Left kidney (tissue), 2 donors: ENCODE measurements around the gene ME3. TPM values are rescaled to one million over a fixed set of nuclear protein-coding genes. Genes with fewer than 3 reads are reported as not detected.

Experiments used
- DNase-seq: peaks from one replicate; pipeline ENCODE4 v3.0.0-alpha.2; 2013
- polyA plus RNA-seq: library from polyadenylated mRNA; unstranded; fragments of 120-200 nt; gene quantifications from one replicate; pipeline ENCODE4 v1.2.1, GENCODE V29; 2013; ENCODE audit not compliant: insufficient read length

Gene ME3
- polyA plus RNA-seq, 1 donor: 29.7 TPM

DNA sequence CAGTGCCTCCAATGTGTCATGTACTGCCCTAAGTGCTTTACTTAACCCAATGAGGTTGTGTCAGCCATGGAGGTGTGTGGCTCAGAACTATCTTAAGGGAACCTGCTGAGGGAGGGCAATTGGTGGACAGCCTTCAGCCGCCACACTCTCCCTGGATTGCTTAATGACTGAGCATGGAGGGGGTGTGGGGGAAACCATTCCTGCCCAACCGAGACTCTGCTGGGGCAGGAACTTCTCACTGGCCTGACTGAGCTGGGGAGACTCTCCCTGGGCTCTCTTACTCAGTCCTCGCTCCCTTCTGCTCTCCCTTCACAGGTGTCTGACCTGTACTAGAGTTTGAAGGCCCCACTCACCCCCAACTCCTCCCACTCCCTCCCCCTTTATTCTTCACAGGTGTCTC, 183.0 kb downstream of the ME3 start:
- no peak for DNase-seq

DNA sequence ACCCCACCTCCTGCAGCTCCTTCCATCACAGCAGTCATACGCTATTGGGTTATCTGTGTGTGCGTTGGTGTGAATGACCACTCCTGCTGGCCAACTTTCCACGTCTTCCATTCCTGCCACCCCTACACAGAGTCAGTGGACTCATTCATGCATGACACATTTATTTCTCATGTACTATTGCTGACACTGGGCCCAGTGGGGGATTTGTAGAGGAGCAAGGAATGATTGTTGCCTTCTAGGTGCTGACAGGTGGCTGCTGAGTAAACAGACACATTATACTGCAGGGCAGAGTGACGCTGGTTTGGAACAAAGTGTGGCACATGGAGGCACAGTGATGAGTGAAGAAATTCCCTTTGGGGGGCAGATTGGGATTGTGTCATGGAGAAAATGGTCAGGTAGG, 183.9 kb downstream of the ME3 start:
- no peak for DNase-seq

DNA sequence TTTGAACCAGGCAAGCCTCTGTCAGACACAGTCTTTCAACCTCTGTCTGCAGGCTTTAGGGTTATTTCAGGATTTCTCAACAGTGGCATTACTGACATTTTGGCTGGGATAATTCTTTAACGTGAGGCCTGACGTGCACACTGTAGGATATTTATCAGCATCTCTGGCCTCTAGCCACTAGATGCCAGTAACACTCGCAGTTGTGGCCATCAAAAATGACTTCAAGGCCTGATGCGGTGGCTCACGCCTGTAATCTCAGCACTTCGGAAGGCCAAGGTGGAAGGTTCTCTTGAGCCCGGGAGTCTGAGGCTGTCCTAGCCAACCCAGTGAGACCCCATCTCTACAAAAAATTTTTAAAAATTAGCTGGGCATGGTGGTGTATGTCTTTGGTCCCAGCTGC, 184.7 kb downstream of the ME3 start:
- no peak for DNase-seq

DNA sequence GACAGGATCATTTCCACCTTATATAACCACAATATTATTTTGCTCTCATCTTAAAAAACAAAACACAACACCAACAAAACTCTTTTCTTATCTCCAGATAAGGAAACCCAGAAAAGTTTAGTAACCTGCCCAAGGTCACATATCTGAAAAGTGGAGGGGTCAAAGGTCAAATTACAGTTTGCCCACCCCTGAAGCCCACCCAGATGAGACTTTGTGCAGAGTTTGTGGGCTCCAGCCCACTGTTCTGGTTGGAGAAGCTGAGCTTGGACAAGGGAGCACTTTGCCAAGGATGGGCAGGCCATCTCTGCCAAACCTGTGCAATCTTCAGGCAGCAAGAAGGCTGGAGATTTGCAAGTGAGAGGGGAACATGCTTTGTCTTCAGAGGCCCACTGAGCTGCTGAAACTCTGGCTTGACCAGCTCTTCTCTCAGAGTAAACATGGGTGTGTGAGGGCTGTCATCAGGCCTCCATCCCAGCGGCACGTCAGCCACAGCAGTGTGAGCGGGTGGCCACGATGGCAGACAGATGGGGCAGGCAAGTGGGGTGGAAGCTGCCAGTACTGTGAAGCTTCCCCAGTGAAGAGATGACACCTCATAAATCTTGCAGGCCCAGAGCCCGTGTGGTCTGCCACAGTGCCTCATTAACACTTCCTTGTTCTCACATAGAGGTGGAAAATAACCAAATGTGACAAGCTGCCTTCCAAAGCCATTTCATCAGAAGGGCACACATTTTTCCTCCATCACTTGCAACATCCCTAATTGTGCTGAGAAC, 186.0 kb downstream of the ME3 start:
- no peak for DNase-seq

DNA sequence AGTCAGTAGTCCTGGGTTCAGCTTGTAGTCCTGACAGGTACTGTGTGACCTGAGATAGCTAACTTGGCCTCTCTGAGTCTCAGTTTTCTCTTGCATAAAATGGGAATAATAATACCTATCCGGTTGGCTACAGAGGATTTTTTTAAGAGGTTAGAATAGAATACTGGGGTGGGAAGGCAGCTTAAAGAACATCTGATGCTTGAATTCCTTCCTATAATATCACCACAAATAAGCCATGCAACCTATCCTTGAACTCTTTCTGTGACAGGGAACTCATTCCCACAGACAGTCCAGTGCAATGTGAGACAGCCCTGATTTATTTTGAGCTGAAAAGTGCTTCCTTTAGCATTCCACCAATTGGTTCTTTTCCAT, 187.6 kb downstream of the ME3 start:
- no peak for DNase-seq

DNA sequence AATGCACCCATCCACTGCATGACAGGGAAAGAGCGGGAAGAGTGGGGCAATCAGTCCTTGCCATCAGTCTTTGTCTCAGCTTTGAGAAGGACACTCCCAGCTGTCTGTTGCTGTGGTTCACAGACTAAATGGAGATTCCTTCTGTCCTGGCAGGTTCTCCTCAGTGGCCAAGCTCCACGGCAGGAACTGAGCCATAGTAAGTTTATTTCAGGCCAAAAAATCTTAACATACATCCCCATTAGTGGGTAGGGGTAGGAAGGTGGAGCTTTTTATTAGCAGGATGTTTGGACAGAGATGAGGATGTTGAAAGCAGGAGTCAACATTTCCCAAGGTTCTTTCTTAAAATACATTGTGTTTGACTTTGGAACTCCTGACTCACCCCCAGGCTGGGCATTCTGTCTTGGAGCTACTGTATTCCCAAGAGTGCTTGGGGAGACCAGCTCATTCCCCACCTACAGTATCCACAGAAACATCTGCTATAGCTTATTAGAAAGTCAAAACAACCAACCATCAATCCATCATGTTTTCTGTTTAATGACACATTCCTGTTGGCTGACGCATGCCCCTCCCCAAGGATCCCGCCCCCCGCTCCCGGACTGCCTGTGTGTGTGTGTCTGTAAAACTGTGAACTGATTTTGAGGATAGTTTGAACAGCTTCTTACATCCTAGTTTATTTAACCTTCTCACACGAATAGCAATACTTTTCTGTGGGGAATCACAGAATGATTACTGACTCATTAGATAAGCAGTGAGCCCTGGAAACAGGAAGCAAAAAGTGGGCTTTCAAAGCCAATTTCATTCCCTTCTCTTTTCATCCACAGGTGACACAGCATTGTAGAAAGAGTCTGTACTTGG, 188.2 kb downstream of the ME3 start:
- DNase-seq: no peak

DNA sequence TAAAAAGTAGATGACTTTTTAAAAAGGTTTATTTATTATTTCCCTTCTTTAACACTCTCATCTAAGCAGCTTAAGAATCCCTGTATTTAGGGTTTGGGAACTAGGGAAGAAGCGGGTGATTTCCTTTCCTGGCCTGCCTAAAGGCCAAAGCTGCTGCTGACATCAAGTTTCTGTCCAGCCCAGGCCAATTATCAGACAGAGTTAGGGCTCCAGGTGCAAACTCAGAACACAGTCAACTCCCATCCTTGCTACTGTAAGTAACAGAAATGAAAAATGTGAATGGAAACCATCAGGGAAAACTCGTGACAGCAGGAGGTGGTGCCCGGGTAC, 188.8 kb downstream of the ME3 start:
- DNase-seq: no peak

DNA sequence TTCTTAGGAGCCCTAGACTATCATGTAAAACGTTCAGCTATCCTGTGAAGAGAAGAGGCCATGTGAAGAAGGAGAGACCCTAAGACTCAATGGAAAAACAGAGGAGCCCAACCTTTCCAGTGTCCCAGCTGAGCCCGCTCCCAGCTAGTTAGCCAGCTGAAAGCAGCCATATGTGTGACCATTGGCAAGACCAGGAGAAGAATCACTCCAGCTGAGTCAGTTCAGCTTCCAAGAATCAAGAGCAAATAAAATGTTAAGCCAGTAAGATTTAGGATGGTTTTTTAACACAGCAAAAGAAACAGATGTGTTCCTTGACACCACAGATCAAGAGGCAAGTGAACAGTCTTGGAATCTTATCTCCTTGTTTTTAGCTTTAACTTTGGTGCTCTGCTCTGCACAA, 189.7 kb downstream of the ME3 start:
- DNase-seq: no peak

DNA sequence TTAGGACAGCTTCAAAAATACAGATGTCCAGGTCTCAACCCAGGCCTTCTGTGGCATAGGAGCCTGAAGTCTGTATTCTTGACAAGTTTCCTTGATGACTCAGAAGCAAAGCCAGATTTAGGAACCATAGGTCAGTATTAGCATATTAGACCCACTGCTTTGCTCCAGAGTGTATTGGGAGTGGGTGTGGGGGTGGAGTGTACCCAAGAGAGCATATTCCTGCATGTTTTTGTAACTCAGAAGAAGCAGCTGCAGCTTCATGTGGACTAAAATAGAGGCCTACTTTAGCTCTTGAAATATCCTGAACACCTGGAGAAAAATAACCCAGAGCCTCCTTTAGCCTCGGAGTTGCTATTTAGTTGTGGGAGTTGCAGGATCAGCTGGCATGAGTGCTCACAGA, 191.0 kb downstream of the ME3 start:
- DNase-seq: no peak

DNA sequence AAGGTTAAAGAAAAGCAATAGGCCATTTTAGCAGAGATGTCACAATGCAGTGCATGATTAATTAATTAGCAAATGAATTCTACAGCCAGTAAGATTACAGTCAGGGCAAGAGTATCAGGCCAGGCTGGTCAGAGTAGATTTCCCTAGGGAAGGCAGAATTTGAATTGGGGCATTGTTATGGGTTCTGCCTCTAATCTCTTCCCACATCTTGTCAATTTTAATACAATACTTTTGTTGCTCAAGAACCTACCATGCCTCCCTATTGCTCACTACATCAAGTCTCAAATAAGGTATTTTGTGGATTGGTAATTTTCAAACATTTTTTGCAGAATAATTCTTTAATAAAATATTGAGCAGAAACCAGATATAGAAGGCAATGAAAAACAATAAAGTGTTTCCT, 194.1 kb downstream of the ME3 start:
- no peak for DNase-seq

DNA sequence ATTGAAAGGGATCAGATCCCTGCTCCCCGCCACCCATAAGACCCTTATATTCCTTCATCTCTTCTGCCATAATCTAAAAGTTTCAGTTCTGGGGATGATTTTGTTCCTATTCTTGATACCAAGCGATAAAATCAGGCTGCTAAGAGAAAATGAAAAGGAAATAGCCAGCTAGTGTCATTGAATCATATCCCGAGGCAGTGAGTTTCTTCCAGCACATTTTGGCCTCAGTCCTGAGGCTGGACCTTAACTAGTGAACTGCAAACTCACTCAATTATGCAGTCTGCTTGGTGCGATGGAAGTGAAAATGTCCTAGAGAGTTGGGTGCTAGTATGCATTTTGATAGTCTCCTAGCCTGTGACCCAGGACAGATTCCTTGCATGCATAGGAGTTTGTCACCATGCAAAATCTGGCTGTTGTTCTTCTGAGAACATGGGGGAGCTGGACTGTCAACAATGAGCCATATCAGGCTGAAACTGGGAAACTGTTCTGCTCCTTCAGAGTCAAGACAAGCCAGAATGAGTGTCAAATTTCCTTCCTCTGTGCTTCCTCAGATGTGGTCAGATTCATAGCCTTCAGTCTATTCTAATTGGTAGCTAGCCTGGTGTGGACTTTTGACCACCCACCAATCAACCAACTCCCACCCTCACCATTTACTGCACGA, 194.8 kb downstream of the ME3 start:
- peak; percentile 60 for DNase-seq

DNA sequence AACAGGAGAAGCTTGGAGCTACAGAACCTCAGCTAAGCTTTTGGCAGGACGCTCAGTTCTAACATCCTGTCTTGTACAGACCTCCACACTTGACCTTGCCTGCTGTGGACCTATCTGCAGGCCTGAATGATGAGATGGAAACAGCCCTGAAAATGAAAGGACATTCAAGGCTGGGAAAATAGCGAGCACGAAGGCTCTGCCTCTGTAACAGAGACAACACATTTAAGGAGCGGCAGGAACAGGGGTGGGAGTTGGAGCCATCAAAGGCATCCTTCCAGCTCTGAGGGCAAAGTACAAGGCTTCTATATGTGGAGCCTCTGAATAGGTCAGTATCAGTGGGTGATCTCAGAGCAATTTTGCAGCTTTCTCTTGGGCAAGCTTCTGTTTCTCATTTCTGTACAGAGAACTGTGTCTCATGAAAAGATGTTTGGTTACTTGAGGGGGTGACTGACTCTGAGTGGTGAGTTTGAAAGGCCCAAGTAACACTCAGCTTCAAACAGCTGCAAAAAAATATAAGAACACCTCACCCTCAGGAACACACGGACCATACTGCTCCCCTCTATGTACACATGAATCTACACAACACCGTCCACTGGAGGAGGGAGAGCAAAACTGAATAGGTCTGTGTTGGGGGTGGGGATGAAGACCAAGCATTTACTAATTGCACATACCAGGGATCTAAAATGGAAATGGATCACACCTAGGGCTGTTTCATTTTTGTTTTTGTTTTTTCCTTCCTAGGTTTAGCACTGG, 196.1 kb downstream of the ME3 start:
- DNase-seq: no peak

DNA sequence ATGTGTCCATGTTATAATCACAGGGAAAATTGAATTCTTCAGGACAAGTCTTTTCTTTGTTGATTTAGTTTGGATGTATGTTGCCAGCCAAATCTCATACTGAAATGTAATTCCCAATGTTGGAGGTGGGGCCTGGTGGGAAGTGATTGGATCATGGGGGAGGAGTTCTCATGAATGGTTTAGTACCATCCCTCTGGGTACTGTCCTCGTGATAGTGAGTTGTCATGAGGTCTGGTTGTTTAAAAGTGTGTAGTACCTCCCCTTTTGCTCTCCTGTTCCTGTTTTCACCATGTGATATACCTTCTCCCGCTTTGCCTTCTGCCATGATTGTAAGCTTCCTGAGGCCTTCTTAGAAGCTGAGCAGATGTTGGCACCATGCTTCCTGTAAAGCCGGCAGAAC, 197.4 kb downstream of the ME3 start:
- DNase-seq: no peak

DNA sequence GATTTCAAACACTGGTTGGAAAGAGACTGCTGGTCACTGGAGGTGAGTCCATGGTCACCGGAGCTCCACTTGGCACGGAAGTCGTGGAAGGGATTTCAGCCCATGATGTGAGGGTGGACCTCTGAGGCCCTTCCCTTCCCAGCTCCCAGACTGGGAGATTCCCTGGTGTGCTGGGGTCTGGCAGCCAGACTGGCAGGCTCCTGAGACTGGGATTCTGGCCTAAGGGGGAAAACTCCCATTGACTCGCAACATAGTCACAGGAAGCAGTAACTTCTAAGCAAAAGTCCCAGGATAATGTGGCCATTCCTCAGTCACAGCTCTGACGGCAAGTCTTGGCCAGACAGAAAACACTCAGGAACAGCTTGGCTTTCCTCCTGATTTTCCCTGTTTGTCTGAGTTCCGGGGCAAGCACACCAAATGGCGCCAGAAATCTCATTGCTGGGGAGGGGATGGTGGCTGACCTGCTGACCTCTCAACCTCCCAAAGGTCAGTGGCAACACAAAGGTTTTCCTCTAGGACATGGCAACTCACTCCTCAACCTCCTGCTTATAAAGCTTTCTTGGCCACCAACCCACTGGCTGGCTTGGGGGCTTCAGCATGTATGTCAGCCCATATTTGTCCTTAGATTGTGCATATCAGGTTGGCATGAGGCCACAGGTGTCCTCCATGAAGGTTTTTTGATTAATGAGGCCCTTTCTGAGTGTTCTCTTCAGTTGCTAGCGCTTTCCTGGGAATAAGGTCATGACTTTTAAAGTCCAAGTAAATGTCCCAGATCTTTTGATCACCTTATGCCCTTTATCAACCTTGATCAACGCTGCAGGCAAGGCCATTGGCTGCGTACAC, 198.2 kb downstream of the ME3 start:
- no peak for DNase-seq

DNA sequence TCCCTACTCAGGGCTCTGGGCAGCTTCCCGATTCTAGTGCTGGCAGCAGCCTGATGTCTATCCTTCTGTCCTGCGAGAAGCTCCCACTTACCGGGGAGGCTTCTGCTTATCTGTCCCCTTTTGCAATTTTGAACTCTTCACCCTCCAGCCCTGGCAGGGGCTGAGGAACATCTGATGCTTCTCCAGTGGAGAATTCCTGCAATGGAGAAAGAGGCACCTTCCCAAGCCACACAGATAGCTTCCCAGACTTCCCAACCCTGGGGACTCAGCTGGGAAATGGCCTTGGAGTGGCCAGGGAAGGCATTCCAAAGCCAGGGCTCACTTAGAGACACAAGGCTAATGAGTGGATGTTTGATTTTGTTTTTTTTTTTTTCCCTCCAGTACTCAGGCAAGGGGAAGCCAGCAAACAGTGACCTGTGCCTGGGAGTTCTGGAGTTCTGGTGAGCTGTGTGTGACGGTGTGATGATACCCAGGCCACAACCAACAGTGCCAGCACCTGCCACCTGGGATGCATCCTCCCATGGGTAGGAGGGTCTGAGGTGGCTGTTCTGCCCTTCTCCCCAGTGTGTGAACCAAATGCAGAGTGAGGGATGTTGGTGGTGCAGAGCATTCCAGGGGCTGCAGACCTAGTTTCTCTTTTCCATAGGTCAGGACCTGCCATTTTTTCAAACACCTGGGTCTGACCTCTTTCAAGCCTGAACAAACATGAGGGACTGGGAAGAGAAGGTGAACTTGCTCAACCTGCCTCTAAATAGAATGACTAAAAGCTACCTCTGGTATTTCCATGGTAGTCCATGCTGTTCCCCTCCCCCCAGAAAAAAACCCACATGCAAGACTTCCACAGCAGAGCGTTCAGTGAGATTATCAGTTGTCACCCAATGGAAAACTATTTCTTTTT, 202.7 kb downstream of the ME3 start:
- no peak for DNase-seq

DNA sequence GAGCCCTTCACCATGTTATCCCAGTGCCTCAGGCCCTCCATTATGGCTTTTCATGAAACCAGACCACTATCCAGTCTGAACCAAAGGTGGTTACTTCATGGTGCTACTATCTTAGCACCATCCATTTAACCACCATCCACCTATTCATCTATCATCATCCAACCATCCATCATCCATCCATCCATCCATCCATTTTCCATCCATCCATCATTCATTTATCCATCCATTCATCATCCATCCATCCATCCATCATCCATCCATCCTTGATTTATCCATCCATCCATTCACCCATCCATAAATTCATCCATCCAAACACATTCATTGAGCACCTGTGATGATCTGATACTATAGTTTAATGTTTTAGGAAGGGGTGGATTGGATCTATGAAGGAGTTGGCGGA, 204.2 kb downstream of the ME3 start:
- no peak for DNase-seq

DNA sequence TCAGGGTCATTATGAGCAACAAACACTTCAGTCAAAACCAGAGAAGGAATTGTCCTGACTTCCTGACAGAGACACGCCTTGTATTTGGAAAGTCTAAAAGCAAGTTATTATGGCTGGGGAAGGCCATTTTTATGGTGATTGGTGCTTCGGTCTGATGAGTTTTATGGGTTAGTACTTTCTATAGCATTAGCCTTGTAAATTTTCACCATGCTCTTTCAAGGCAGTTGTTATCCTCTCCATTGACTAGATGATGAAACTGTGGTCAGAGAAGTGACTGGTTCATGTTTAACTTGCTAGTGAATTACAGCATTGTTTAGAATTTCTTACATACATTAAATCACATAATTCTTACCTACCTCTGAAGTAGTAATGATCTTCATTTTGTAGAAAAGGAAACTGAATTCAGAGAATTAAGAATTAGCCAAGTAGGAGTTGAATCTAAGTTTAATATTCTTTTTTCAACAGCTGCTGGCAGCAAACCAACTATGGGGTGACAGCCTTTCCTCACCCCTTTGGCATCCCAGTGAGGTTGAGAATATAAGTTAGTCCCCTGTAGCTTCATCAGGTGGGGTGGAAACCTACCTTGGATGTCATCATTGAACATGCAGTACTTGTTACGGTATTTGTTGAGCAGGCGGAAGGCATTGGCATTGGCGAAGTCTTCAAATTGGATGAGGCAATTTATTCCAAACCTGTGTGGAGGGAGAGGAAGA, 207.8 kb downstream of the ME3 start:
- DNase-seq: no peak

DNA sequence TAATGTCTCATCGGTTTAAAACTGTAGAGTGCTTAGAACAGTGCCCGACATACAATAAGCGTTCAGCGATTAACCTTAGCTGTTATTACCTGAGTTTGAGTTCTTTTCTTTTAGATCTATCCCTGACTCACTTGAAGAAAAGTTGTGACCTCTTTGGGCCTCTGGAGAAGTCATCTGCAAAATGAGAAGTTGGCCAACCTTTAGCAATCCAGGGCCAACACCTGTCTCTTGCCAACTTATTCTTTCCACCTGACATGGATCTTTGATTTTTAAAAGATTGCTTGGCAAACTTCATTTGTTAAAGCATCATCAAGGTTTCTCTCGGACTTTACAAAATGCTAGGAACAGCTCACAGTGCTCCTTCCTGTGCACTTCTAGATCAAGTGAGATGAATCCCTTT, 208.5 kb downstream of the ME3 start:
- DNase-seq: no peak

DNA sequence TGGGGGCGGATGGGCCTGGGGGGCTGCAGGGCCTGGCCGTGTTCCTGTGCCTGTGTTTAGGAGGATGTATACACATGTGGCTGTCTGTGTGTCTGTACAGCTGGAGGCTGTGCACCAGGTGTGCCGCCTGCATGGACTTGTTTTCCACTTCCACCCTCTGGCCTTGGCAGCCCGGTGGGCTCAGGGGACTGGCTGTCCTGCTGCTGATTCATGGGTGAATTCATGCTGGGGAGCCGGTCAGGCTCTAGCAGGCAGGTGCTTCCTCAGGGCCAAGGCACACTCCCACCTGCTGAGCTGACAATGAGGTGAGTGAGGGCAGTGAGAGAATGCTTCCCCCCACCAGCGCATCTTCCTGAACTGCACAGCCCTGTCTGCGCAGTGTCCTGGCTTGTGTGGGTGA, 209.3 kb downstream of the ME3 start:
- DNase-seq: no peak

DNA sequence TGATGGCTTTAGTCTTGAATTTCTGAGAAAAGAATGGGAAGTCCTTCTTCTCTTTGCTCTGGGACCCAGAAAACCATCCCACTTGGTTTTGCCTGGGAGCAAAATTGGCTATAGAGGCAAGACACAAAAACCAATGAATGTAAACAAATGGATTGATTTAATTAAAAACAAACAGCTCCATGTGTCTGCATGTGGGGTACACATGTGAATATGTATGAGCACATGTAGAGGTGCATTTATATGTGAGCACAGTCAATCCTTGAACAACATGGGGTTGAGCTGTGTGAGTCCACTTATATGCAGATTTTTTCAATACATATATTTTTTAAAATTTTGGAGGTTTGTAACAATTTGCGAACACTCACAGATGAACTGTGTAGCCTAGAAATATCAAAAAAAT, 210.5 kb downstream of the ME3 start:
- no peak for DNase-seq
